Activated T-cell treated with anti-CD3 and anti-CD28 coated beads, Interleukin-2, amount 50 U/mL, for 24 hours (primary cell): ENCODE data around the gene DIAPH2.

Experiments
- DNase-seq: peaks from one replicate; pipeline ENCODE4 v3.0.0-alpha.2; 2020
- H3K27ac Mint-ChIP-seq: 2 replicates; pipeline ENCODE4 v1.8.0; 2020; ENCODE audit warnings: mild to moderate bottlenecking, mixed read lengths
- H3K27me3 Mint-ChIP-seq: 2 replicates; pipeline ENCODE4 v1.8.0; 2020; ENCODE audit warnings: mixed read lengths
- H3K36me3 Mint-ChIP-seq: 2 replicates; pipeline ENCODE4 v1.8.0; 2020; ENCODE audit warnings: low read depth, mixed read lengths
- H3K4me1 Mint-ChIP-seq: 2 replicates; pipeline ENCODE4 v1.8.0; 2020; ENCODE audit warnings: low read depth, mixed read lengths
- H3K4me3 Mint-ChIP-seq: 2 replicates; pipeline ENCODE4 v1.8.0; 2020; ENCODE audit warnings: mild to moderate bottlenecking, moderate library complexity, mixed read lengths
- H3K9me3 Mint-ChIP-seq: 2 replicates; pipeline ENCODE4 v1.8.0; 2020; ENCODE audit warnings: mixed read lengths

Gene DIAPH2

DNA sequence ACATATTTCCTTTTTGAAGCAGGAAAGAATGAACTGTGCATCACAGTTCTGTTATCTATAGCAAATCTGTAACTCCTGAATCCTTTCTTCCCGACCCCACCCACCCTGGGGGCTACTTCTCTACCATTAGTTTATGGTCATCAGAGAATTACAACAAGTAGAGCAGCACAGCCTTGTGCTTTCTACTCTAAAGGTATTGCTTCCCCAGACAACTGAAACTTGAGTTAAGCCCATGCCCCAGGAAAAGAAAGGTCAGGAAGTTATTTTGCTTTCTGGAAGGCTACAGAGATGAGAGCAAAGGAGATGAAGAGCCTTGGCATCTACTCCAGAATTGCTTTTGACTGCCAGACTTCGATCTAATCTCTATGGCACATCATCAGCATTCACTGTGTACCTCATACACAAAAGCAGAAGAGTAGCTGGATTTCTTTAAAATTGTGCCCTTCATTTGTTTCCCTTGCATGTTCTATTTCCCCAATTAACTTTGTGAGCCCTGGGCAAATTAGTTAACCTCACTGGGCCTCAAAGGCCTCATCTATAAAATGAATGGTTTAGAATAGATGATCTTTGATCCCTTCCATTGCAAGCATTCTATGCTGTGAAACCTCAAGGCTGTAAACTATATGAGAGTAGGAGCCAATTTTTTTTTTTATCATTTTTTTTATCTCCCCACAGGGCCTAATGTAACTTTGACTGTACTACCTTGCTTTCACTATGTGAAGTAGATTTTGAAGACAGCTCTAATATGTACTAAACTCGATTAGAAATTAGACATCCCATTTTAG, 794.7 kb downstream of the DIAPH2 start:
- no peak for DNase-seq
- no peaks in the 10 kb centered on the region for H3K4me1 Mint-ChIP-seq
- H3K36me3 Mint-ChIP-seq, result no peaks in the 10 kb centered on the region
- no peaks in the 10 kb centered on the region for H3K9me3 Mint-ChIP-seq
- H3K27ac Mint-ChIP-seq, result no peak overlapping the region
- H3K27me3 Mint-ChIP-seq, result peaks cover 5% of the 10 kb centered on the region
- H3K4me3 Mint-ChIP-seq, result no peak overlapping the region

DNA sequence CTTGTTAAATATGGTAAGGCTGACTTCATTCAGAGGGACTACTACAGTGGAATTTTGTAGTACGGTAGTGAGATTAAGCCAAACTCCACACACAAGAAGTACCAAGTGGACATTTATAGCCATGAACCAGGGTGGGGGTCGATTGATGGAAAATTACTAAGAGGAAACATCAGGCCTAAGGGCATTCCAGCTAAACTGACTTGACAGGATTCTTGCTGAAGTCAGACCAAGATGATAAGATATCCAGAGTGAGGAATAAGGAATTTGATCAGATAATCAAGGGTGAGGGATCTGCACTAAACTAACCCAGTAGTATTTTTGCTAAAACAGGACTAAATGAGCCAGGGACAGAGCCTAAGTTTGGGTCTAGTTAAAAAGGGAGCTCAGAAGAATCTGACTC, 796.6 kb downstream of the DIAPH2 start:
- no peaks in the 10 kb centered on the region for H3K36me3 Mint-ChIP-seq

GRCh38 chrX:97482666-97483300, 798.1 kb downstream of the DIAPH2 start:
- Mint-ChIP-seq H3K9me3 (no peaks in the 10 kb centered on the region), H3K27ac (no peak overlapping the region), H3K4me3 (no peak overlapping the region), H3K4me1 (no peaks in the 10 kb centered on the region), H3K36me3 (no peaks in the 10 kb centered on the region), H3K27me3 (peaks cover 5% of the 10 kb centered on the region)
- DNase-seq, result no peak

More for the DNA sequence above, 796.6 kb downstream of the DIAPH2 start:
- Mint-ChIP-seq H3K9me3 (no peaks in the 10 kb centered on the region), H3K4me1 (no peaks in the 10 kb centered on the region), H3K27me3 (peaks cover 5% of the 10 kb centered on the region), H3K4me3 (no peak overlapping the region), H3K27ac (no peak overlapping the region)
- no peak for DNase-seq

- peaks cover 1% of the 10 kb centered on the region for H3K36me3 Mint-ChIP-seq
- H3K9me3 Mint-ChIP-seq, result peaks cover 2% of the 10 kb centered on the region
- no peak overlapping the region for H3K27ac Mint-ChIP-seq
- H3K4me1 Mint-ChIP-seq, result peaks cover 10% of the 10 kb centered on the region
- H3K4me3 Mint-ChIP-seq, result no peak overlapping the region
- no peak for DNase-seq
- H3K27me3 Mint-ChIP-seq, result peaks cover 12% of the 10 kb centered on the region
Observed at GRCh38 chrX:97490656-97491055, 806.0 kb downstream of the DIAPH2 start.

GRCh38 chrX:97494756-97495372, 810.2 kb downstream of the DIAPH2 start:
- Mint-ChIP-seq H3K4me3 (no peak overlapping the region), H3K27ac (no peak overlapping the region), H3K9me3 (peaks cover 2% of the 10 kb centered on the region), H3K36me3 (peaks cover 1% of the 10 kb centered on the region), H3K27me3 (peaks cover 20% of the 10 kb centered on the region), H3K4me1 (peaks cover 10% of the 10 kb centered on the region)
- no peak for DNase-seq

GRCh38 chrX:97498093-97498492, 813.5 kb downstream of the DIAPH2 start:
- Mint-ChIP-seq H3K4me1 (peaks cover 10% of the 10 kb centered on the region), H3K4me3 (no peak overlapping the region), H3K36me3 (no peaks in the 10 kb centered on the region), H3K27ac (no peak overlapping the region), H3K27me3 (peaks cover 18% of the 10 kb centered on the region), H3K9me3 (no peaks in the 10 kb centered on the region)
- no peak for DNase-seq

- no peaks in the 10 kb centered on the region for H3K36me3 Mint-ChIP-seq
- no peaks in the 10 kb centered on the region for H3K4me1 Mint-ChIP-seq
- H3K9me3 Mint-ChIP-seq, result no peaks in the 10 kb centered on the region
- no peak overlapping the region for H3K27ac Mint-ChIP-seq
- H3K27me3 Mint-ChIP-seq, result peaks cover 3% of the 10 kb centered on the region
- no peak for DNase-seq
- H3K4me3 Mint-ChIP-seq, result no peak overlapping the region
Observed at GRCh38 chrX:97504431-97504830, 819.8 kb downstream of the DIAPH2 start.

GRCh38 chrX:97517763-97518162, 833.1 kb downstream of the DIAPH2 start:
- Mint-ChIP-seq H3K36me3 (no peaks in the 10 kb centered on the region), H3K27ac (no peak overlapping the region), H3K9me3 (no peaks in the 10 kb centered on the region), H3K27me3 (peaks cover 3% of the 10 kb centered on the region), H3K4me3 (no peak overlapping the region), H3K4me1 (peaks cover 1% of the 10 kb centered on the region)
- no peak for DNase-seq

- H3K27me3 Mint-ChIP-seq, result peaks cover 21% of the 10 kb centered on the region
- DNase-seq, result no peak
- H3K36me3 Mint-ChIP-seq, result no peaks in the 10 kb centered on the region
- peaks cover 3% of the 10 kb centered on the region for H3K9me3 Mint-ChIP-seq
- no peak overlapping the region for H3K27ac Mint-ChIP-seq
- H3K4me3 Mint-ChIP-seq, result no peak overlapping the region
- no peaks in the 10 kb centered on the region for H3K4me1 Mint-ChIP-seq
Observed at GRCh38 chrX:97522307-97522706, 837.7 kb downstream of the DIAPH2 start.

- Mint-ChIP-seq H3K9me3 (peaks cover 7% of the 10 kb centered on the region), H3K27me3 (peaks cover 28% of the 10 kb centered on the region), H3K36me3 (no peaks in the 10 kb centered on the region), H3K4me1 (no peaks in the 10 kb centered on the region), H3K4me3 (no peak overlapping the region), H3K27ac (no peak overlapping the region)
- DNase-seq, result no peak
Observed at GRCh38 chrX:97524340-97524739, 839.7 kb downstream of the DIAPH2 start.

DNA sequence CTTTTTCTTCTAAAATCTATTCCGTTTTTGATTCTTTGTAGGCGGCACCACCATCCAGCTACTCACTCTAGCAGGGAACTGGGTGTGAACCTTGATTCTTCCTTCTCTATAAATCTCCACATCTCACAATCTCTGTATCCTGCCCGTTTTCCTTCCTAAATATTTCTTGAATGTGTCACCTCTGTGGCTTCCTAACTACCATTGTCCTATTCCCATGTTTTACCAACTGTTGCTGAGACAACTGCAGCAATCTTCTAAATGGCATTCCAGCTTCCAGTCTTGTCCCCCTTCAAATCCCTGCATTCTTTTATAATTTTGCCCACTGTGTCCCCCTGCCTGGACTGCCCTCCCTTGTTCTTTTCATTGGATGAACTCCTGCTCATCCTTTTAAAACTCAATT, 840.4 kb downstream of the DIAPH2 start:
- H3K4me3 Mint-ChIP-seq, result no peak overlapping the region
- peaks cover 13% of the 10 kb centered on the region for H3K9me3 Mint-ChIP-seq
- H3K27ac Mint-ChIP-seq, result no peak overlapping the region
- peaks cover 28% of the 10 kb centered on the region for H3K27me3 Mint-ChIP-seq
- H3K36me3 Mint-ChIP-seq, result no peaks in the 10 kb centered on the region
- no peak for DNase-seq
- H3K4me1 Mint-ChIP-seq, result no peaks in the 10 kb centered on the region

DNA sequence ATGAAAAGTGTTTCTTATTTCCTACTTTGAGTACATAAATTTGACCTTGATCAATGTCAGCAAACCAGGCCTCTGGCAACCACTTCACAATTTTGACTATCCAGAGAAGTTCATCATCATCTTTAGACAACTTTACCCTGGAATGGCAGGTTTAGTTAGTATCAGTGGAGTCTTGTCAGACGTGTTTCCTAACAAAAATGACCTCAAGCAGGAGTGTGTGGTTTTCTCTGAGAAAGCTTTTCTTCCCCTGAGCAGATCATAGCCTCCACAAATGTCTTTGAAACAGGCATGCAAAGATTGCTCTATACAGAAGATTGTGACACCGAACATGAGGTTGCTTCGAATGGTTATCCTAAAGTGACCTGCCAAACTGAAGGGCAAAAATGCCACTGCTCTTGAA, 841.3 kb downstream of the DIAPH2 start:
- Mint-ChIP-seq H3K27me3 (peaks cover 28% of the 10 kb centered on the region), H3K27ac (no peak overlapping the region), H3K36me3 (no peaks in the 10 kb centered on the region), H3K4me3 (no peak overlapping the region), H3K4me1 (no peaks in the 10 kb centered on the region), H3K9me3 (peaks cover 21% of the 10 kb centered on the region)
- DNase-seq, result no peak

GRCh38 chrX:97527725-97528124, 843.1 kb downstream of the DIAPH2 start:
- DNase-seq, result no peak
- no peak overlapping the region for H3K4me3 Mint-ChIP-seq

GRCh38 chrX:97529536-97530200, 845.0 kb downstream of the DIAPH2 start:
- DNase-seq, result no peak
- H3K4me1 Mint-ChIP-seq, result no peaks in the 10 kb centered on the region

More at GRCh38 chrX:97527725-97528124, 843.1 kb downstream of the DIAPH2 start:
- Mint-ChIP-seq H3K27ac (no peak overlapping the region), H3K9me3 (peaks cover 21% of the 10 kb centered on the region), H3K36me3 (no peaks in the 10 kb centered on the region), H3K27me3 (peaks cover 28% of the 10 kb centered on the region), H3K4me1 (no peaks in the 10 kb centered on the region)

More at GRCh38 chrX:97529536-97530200, 845.0 kb downstream of the DIAPH2 start:
- Mint-ChIP-seq H3K27ac (no peak overlapping the region), H3K27me3 (peaks cover 19% of the 10 kb centered on the region), H3K4me3 (no peak overlapping the region), H3K9me3 (peaks cover 21% of the 10 kb centered on the region), H3K36me3 (no peaks in the 10 kb centered on the region)
